Central memory CD8-positive, alpha-beta T cell (primary cell): ENCODE measurements around the gene KLC4.

Source experiments
- ATAC-seq: fragments of 150-1000 bp; cut with Tn5 transposase; replicated peaks from 2 replicates; pipeline ENCODE4 v1.10.0; 2022; ENCODE audit warnings: mild to moderate bottlenecking, moderate FRiP score, moderate number of reproducible peaks; ENCODE audit not compliant: poor library complexity, severe bottlenecking; ENCODE audit errors: extremely low read depth
- DNase-seq, 2 donors: peaks; one replicate each; pipeline ENCODE4 v3.0.0; 2021; ENCODE audit warnings: low spot score in 2 of 2
- H3K27ac Mint-ChIP-seq: one replicate; pipeline ENCODE4 v1.8.0; 2022; ENCODE audit warnings: low read depth, mild to moderate bottlenecking, moderate library complexity, mixed read lengths
- H3K27me3 Mint-ChIP-seq: one replicate; pipeline ENCODE4 v1.8.0; 2022; ENCODE audit warnings: mixed read lengths
- H3K36me3 Mint-ChIP-seq: one replicate; pipeline ENCODE4 v1.8.0; 2022; ENCODE audit warnings: mild to moderate bottlenecking, moderate library complexity, mixed read lengths; ENCODE audit not compliant: insufficient read depth
- H3K4me1 Mint-ChIP-seq: one replicate; pipeline ENCODE4 v1.8.0; 2022; ENCODE audit warnings: mixed read lengths
- H3K4me3 Mint-ChIP-seq: one replicate; pipeline ENCODE4 v1.8.0; 2022; ENCODE audit warnings: mild to moderate bottlenecking, moderate library complexity, mixed read lengths
- H3K9me3 Mint-ChIP-seq: one replicate; pipeline ENCODE4 v1.8.0; 2022; ENCODE audit warnings: mixed read lengths

KLC4 gene

GRCh38 chr6:43059168-43060033 is at the start of gene KLC4, which contains the start of gene MRPL2:
TSS of gene KLC4 (plus strand) at chr6:43059631. CDS start at chr6:43061336, 1,705 bp downstream.
TSS of gene MRPL2 (minus strand) at chr6:43059434. CDS start at chr6:43059381, 53 bp downstream.
- peak; percentile 99 for ATAC-seq
- Mint-ChIP-seq H3K27ac (peak within 1 kb of the TSS; percentile 98), H3K4me3 (peak within 1 kb of the TSS; percentile 93), H3K4me1 (peaks cover 42% of the 10 kb centered on the region), H3K36me3 (peaks cover 19% of the 10 kb centered on the region), H3K9me3 (no peaks in the 10 kb centered on the region), H3K27me3 (no peaks in the 10 kb centered on the region)
- DNase-seq, result peak; percentile 88 to 97

- no peaks in the 10 kb centered on the region for H3K9me3 Mint-ChIP-seq
- peaks cover 23% of the 10 kb centered on the region for H3K36me3 Mint-ChIP-seq
- no peak overlapping the region for H3K4me3 Mint-ChIP-seq
- H3K4me1 Mint-ChIP-seq, result peaks cover 43% of the 10 kb centered on the region
- no peak for ATAC-seq
- DNase-seq, result no peak
- no peaks in the 10 kb centered on the region for H3K27me3 Mint-ChIP-seq
- H3K27ac Mint-ChIP-seq, result no peak overlapping the region
Observed at GRCh38 chr6:43011207-43011606, 48.2 kb upstream of the KLC4 start.

- DNase-seq (no peak), ATAC-seq (no peak)
- H3K27ac Mint-ChIP-seq, result peak overlapping the region; percentile 92
- no peaks in the 10 kb centered on the region for H3K27me3 Mint-ChIP-seq
- H3K36me3 Mint-ChIP-seq, result peaks cover 15% of the 10 kb centered on the region
- H3K9me3 Mint-ChIP-seq, result no peaks in the 10 kb centered on the region
- H3K4me1 Mint-ChIP-seq, result peaks cover 45% of the 10 kb centered on the region
- peak overlapping the region; percentile 89 for H3K4me3 Mint-ChIP-seq
Observed at GRCh38 chr6:43012364-43012763, 47.1 kb upstream of the KLC4 start.

- no peaks in the 10 kb centered on the region for H3K9me3 Mint-ChIP-seq
- H3K27ac Mint-ChIP-seq, result peak overlapping the region; percentile 92
- peaks cover 45% of the 10 kb centered on the region for H3K4me1 Mint-ChIP-seq
- no peaks in the 10 kb centered on the region for H3K27me3 Mint-ChIP-seq
- DNase-seq (no peak), ATAC-seq (peak; percentile 5)
- H3K36me3 Mint-ChIP-seq, result peaks cover 12% of the 10 kb centered on the region
- H3K4me3 Mint-ChIP-seq, result peak overlapping the region; percentile 89
Observed at GRCh38 chr6:43013097-43013842, 46.2 kb upstream of the KLC4 start.

GRCh38 chr6:43013843-43014433 is 45.5 kb upstream of the KLC4 start, which contains the start of the genes KLHDC3 and MEA1:
TSS of gene KLHDC3 (plus strand) at chr6:43014249. CDS start at chr6:43017193, 2,944 bp downstream.
TSS of gene MEA1 (minus strand) at chr6:43013946. CDS start at chr6:43013813, 133 bp downstream.
- Mint-ChIP-seq H3K27me3 (no peaks in the 10 kb centered on the region), H3K4me1 (peaks cover 45% of the 10 kb centered on the region), H3K36me3 (peaks cover 12% of the 10 kb centered on the region), H3K27ac (peak within 1 kb of the TSS; percentile 92), H3K4me3 (peak within 1 kb of the TSS; percentile 89), H3K9me3 (no peaks in the 10 kb centered on the region)
- peak; percentile 90 to 98 for DNase-seq
- ATAC-seq, result peak; percentile 98

GRCh38 chr6:43014434-43014909 is 45.0 kb upstream of the KLC4 start:
- ATAC-seq, result no peak
- no peak for DNase-seq
- Mint-ChIP-seq H3K4me1 (peaks cover 45% of the 10 kb centered on the region), H3K9me3 (no peaks in the 10 kb centered on the region), H3K27me3 (no peaks in the 10 kb centered on the region), H3K4me3 (peak overlapping the region; percentile 89), H3K36me3 (peaks cover 12% of the 10 kb centered on the region), H3K27ac (peak overlapping the region; percentile 92)

- H3K4me3 Mint-ChIP-seq, result peak overlapping the region; percentile 89
- peaks cover 12% of the 10 kb centered on the region for H3K36me3 Mint-ChIP-seq
- no peak overlapping the region for H3K27ac Mint-ChIP-seq
- peaks cover 43% of the 10 kb centered on the region for H3K4me1 Mint-ChIP-seq
- H3K9me3 Mint-ChIP-seq, result no peaks in the 10 kb centered on the region
- no peak for ATAC-seq
- DNase-seq, result no peak
- H3K27me3 Mint-ChIP-seq, result no peaks in the 10 kb centered on the region
Observed at GRCh38 chr6:43016176-43016942, 43.1 kb upstream of the KLC4 start.

GRCh38 chr6:43016943-43017334 is 42.5 kb upstream of the KLC4 start:
- no peak overlapping the region for H3K27ac Mint-ChIP-seq
- ATAC-seq, result no peak
- no peaks in the 10 kb centered on the region for H3K9me3 Mint-ChIP-seq
- no peak for DNase-seq
- no peaks in the 10 kb centered on the region for H3K27me3 Mint-ChIP-seq
- H3K36me3 Mint-ChIP-seq, result peaks cover 8% of the 10 kb centered on the region
- H3K4me1 Mint-ChIP-seq, result peaks cover 42% of the 10 kb centered on the region
- no peak overlapping the region for H3K4me3 Mint-ChIP-seq

- no peak for ATAC-seq
- Mint-ChIP-seq H3K4me1 (peaks cover 29% of the 10 kb centered on the region), H3K27me3 (no peaks in the 10 kb centered on the region), H3K27ac (no peak overlapping the region), H3K9me3 (no peaks in the 10 kb centered on the region), H3K36me3 (peaks cover 10% of the 10 kb centered on the region), H3K4me3 (peak overlapping the region; percentile 5)
- DNase-seq, result no peak
Observed at GRCh38 chr6:43019152-43019551, 40.3 kb upstream of the KLC4 start.

- H3K4me3 Mint-ChIP-seq, result peak overlapping the region; percentile 45
- H3K27ac Mint-ChIP-seq, result no peak overlapping the region
- H3K4me1 Mint-ChIP-seq, result peaks cover 27% of the 10 kb centered on the region
- no peaks in the 10 kb centered on the region for H3K27me3 Mint-ChIP-seq
- ATAC-seq (no peak), DNase-seq (no peak)
- H3K9me3 Mint-ChIP-seq, result no peaks in the 10 kb centered on the region
- peaks cover 18% of the 10 kb centered on the region for H3K36me3 Mint-ChIP-seq
Observed at GRCh38 chr6:43020052-43020705, 39.3 kb upstream of the KLC4 start.

GRCh38 chr6:43020847-43021246 is 38.6 kb upstream of the KLC4 start:
- H3K36me3 Mint-ChIP-seq, result peaks cover 24% of the 10 kb centered on the region
- ATAC-seq (no peak), DNase-seq (no peak)
- H3K27ac Mint-ChIP-seq, result no peak overlapping the region
- no peaks in the 10 kb centered on the region for H3K27me3 Mint-ChIP-seq
- H3K9me3 Mint-ChIP-seq, result no peaks in the 10 kb centered on the region
- peaks cover 26% of the 10 kb centered on the region for H3K4me1 Mint-ChIP-seq
- peak overlapping the region; percentile 89 for H3K4me3 Mint-ChIP-seq
